Suprapubic skin (tissue), 4 donors: ENCODE results near the gene CAMTA2. TPM values are rescaled to one million over a fixed set of nuclear protein-coding genes. Genes with fewer than 3 reads are reported as not detected.

Source experiments
- DNase-seq, 2 donors: peaks; one replicate each; pipeline ENCODE4 v3.0.0-alpha.2; 2019; ENCODE audit warnings: low spot score in 2 of 2
- H3K27ac ChIP-seq: fragments of 200-600 bp; sonication (generic); one replicate; pipeline ENCODE4 v1.5.1; 2019
- H3K27me3 ChIP-seq: fragments of 200-600 bp; sonication (generic); one replicate; pipeline ENCODE4 v1.5.1; 2019
- H3K36me3 ChIP-seq: fragments of 200-600 bp; sonication (generic); one replicate; pipeline ENCODE4 v1.5.1; 2019
- H3K4me1 ChIP-seq: fragments of 200-600 bp; sonication (generic); one replicate; pipeline ENCODE4 v1.5.1; 2019
- H3K4me3 ChIP-seq: fragments of 200-600 bp; sonication (generic); one replicate; pipeline ENCODE4 v1.5.1; 2019; ENCODE audit warnings: mild to moderate bottlenecking
- H3K9me3 ChIP-seq: fragments of 200-600 bp; sonication (generic); one replicate; pipeline ENCODE4 v1.5.1; 2019
- EP300 ChIP-seq: sonication (generic); formaldehyde crosslinking; IDR thresholded peaks from one replicate; pipeline ENCODE4 v1.6.1; 2017; ENCODE audit warnings: antibody characterized with exemption
- POLR2A ChIP-seq, 2 donors: fragments of 450-650 bp; IDR thresholded peaks; one replicate each; pipeline ENCODE4 v1.6.1; 2017; ENCODE audit warnings: antibody characterized with exemption in 2 of 2, mild to moderate bottlenecking in 2 of 2, moderate library complexity in 2 of 2
- POLR2AphosphoS5 ChIP-seq, 3 donors: sonication (generic); formaldehyde crosslinking; IDR thresholded peaks; one replicate each; pipeline ENCODE4 v1.6.1; 2017; ENCODE audit warnings: antibody characterized with exemption in 3 of 3
- WGBS: methylation state at CpG from one replicate; pipeline ENCODE4 v1.1.5; 2018; 5-methylcytosine and 5-hydroxymethylcytosine counted together
- total RNA-seq, 4 donors: library from RNA; depleted of rRNA; stranded (reverse); fragments of >200 nt; gene quantifications; one replicate each; pipeline ENCODE4 v1.1.0, GENCODE V29; 2016
- TF ChIP-seq, protein P1 (sequence below), 2 donors: fragments of 200-600 bp in 1 of 2; fragments of 450-650 bp in 1 of 2; sonication (generic) in 1 of 2; IDR thresholded peaks; one replicate each; pipeline ENCODE4 v1.5.1; 2016 to 2019; ENCODE audit warnings: antibody characterized with exemption in 2 of 2, mild to moderate bottlenecking in 1 of 2, moderate library complexity in 1 of 2

CAMTA2 gene
- total RNA-seq, 4 donors from 2014 or later: 27.4 to 60.8 (median 34.6) TPM

DNA sequence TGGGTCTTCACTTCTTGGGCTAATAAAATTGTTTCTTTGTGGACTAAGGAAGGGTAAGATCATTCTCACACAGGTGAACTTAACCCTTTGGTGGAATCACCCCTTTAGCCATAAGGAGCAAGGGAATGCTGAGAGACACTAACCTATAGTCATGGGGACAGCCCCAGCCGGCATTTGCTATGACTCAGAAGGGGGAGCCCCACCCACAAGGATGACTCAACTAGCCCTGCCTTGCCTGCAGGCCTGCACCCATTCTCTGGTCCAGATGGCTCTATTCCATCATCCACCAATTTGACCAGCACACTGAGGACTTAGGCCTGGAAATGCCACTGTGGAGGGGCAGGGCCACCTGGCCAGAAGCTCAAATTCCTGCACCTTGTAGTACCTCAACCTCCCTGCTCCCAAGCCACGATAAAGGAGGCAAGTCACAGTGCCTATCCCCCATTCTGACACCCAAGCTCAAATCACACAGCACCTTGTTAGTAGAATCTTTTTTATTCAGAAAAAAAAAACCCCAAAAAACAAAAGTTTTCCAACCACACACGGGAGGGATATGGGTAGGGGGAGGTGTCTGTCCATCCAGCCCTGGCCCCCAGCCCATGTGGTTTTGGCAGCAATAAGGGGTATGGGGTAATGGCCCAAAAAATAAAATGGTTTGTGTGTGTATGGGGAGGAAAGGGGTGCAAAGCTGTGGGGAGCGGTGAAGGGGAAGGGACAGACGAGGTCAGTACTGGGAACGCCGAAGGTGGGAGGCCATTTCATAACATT lies 42.1 kb downstream of the CAMTA2 start:
- WGBS: 23% methylated on average over 7 of the region's 7 CpGs
- peaks cover 80% of the 10 kb centered on the region for H3K4me1 ChIP-seq
- H3K36me3 ChIP-seq: peaks cover 30% of the 10 kb centered on the region
- H3K9me3 ChIP-seq: no peaks in the 10 kb centered on the region
- H3K27me3 ChIP-seq: no peaks in the 10 kb centered on the region
- H3K27ac ChIP-seq: peak overlapping the region; percentile 98
- peak overlapping the region; percentile 85 for H3K4me3 ChIP-seq
- peak in 2 of 3 donors; percentile 24 to 80 for TF ChIP-seq POLR2AphosphoS5 (IDR thresholded peaks at IDR 0.05)
- no peak for TF ChIP-seq POLR2A (IDR thresholded peaks at IDR 0.05)
- no peak for TF ChIP-seq EP300
- TF ChIP-seq, protein P1, sequence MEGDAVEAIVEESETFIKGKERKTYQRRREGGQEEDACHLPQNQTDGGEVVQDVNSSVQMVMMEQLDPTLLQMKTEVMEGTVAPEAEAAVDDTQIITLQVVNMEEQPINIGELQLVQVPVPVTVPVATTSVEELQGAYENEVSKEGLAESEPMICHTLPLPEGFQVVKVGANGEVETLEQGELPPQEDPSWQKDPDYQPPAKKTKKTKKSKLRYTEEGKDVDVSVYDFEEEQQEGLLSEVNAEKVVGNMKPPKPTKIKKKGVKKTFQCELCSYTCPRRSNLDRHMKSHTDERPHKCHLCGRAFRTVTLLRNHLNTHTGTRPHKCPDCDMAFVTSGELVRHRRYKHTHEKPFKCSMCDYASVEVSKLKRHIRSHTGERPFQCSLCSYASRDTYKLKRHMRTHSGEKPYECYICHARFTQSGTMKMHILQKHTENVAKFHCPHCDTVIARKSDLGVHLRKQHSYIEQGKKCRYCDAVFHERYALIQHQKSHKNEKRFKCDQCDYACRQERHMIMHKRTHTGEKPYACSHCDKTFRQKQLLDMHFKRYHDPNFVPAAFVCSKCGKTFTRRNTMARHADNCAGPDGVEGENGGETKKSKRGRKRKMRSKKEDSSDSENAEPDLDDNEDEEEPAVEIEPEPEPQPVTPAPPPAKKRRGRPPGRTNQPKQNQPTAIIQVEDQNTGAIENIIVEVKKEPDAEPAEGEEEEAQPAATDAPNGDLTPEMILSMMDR (IDR thresholded peaks at IDR 0.05): no peak
- DNase-seq: peak; percentile 91 to 92

- H3K4me3 ChIP-seq: no peak overlapping the region
- H3K27ac ChIP-seq: peak overlapping the region; percentile 98
- TF ChIP-seq EP300 (no peak), POLR2A (IDR thresholded peaks at IDR 0.05) (no peak), POLR2AphosphoS5 (IDR thresholded peaks at IDR 0.05) (no peak)
- TF ChIP-seq, protein P1 (IDR thresholded peaks at IDR 0.05): no peak
- H3K4me1 ChIP-seq: peaks cover 73% of the 10 kb centered on the region
- H3K36me3 ChIP-seq: peaks cover 30% of the 10 kb centered on the region
- H3K27me3 ChIP-seq: no peaks in the 10 kb centered on the region
- no peaks in the 10 kb centered on the region for H3K9me3 ChIP-seq
- WGBS: 58% methylated on average over 7 of the region's 8 CpGs
- DNase-seq: no peak
These were observed 42.8 kb downstream of the CAMTA2 start for GRCh38 chr17:4944554-4945175.

DNA sequence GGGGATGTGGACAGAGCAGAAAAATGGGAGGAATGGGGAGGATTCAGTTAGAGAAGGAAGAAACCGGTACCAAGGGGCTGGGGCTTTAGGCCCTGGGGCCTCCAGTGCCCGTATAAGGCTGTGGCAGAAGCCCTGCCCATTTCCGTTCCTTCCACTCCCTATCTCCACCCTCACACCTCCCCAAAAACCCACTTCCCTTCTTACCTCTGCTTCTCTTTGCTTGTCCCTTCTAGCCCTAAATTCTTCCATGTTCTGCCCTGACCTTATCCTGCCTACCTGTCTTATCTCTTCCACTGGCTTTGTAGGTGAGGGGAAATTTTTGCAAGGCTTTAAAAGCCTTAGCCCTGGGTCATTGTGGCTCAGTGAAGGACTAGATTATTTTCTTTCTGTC lies 43.3 kb downstream of the CAMTA2 start:
- Histone ChIP-seq H3K4me3 (no peak overlapping the region), H3K27me3 (no peaks in the 10 kb centered on the region), H3K27ac (peak overlapping the region; percentile 98), H3K4me1 (peaks cover 74% of the 10 kb centered on the region), H3K9me3 (no peaks in the 10 kb centered on the region), H3K36me3 (peaks cover 30% of the 10 kb centered on the region)
- TF ChIP-seq, protein P1 (IDR thresholded peaks at IDR 0.05): no peak
- no peak for TF ChIP-seq POLR2AphosphoS5 (IDR thresholded peaks at IDR 0.05)
- no peak for TF ChIP-seq POLR2A (IDR thresholded peaks at IDR 0.05)
- TF ChIP-seq EP300: no peak
- DNase-seq: no peak
- 31% methylated on average over 3 of the region's 3 CpGs for WGBS

DNA sequence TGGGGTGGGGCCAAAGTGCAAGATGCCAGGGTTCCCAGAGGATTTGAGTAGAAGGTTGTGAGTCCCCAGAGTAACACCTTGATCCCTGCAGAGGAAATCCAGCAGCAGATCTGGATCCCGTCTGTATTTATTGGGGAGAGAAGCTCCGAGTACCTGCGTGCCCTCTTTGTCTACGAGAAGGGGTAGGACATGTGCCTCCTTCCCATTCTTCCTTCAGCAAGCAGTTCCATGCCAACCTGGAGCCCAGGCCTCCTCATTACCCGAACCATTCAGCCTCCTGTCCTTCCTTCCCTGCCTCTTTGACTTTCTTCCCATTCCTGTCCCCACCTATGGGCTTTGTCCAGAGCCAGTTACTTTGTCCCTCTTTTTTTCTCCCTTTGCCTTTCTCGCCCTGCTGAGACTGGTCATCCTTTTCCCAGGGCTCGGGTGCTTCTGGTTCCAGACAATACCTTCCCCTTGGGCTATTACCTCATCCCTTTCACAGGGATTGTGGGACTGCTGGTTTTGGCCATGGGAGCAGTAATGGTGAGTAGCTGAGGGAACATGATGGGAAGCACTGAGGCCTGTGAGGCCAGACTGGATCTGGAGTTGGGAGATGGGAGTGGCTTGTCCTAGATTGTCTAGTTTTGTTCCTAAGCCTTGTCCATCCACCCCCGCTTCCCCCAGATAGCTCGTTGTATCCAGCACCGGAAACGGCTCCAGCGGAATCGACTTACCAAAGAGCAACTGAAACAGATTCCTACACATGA lies 44.5 kb downstream of the CAMTA2 start:
- no peak overlapping the region for H3K4me3 ChIP-seq
- WGBS: 66% methylated on average over 13 of the region's 13 CpGs

More for the DNA sequence above, 44.5 kb downstream of the CAMTA2 start:
- Histone ChIP-seq H3K27me3 (no peaks in the 10 kb centered on the region), H3K27ac (no peak overlapping the region), H3K4me1 (peaks cover 83% of the 10 kb centered on the region), H3K9me3 (no peaks in the 10 kb centered on the region), H3K36me3 (peaks cover 33% of the 10 kb centered on the region)
- TF ChIP-seq, protein P1 (IDR thresholded peaks at IDR 0.05): no peak
- no peak for TF ChIP-seq POLR2A (IDR thresholded peaks at IDR 0.05)
- TF ChIP-seq POLR2AphosphoS5 (IDR thresholded peaks at IDR 0.05): no peak
- DNase-seq: no peak
